DMS79 (cell line): ENCODE data around the gene ASIP.

Experiments used
- DNase-seq: peaks from one replicate; lab custom pipeline; 2025; lab: John Stamatoyannopoulos, UW

The ASIP gene

GRCh38 chr20:34311118-34312023 is 70.1 kb downstream of the ASIP start:
- DNase-seq, result no peak

- DNase-seq, result no peak
These were observed 70.8 kb downstream of the ASIP start for GRCh38 chr20:34312024-34312460.

DNA sequence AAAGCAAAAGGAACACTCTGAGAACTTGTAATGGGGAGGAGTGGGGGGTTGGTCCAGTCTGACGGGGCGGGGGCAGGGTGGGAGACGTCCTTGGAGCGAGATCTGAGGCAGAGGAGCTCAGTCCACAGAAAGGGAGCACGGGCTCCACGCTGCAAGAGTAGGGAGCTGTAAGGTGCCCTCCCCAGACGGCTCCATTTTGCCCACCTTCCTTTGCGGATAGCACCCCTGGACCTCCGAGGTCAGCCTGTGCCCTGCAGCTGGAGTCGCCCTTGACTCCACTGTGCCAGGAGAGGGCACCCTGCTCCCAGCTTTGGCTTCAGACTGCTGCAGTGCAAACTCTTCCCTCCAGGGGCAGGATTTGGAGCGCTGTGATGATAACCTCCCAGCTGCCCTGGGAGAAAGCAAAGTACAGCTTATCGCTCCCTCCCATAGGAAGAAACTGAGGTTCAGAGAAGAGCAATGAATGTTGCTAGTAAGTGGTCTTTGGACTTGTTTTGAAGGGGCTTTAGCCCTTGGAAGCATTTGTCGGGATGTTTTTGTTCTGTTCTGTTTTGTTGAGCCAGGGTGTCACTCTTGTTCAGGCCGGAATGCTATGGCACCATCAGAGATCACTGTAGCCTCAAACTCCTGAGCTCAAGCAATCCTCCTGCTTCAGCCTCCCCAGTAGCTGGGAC is 71.5 kb downstream of the ASIP start:
- DNase-seq, result peak; percentile 71

DNA sequence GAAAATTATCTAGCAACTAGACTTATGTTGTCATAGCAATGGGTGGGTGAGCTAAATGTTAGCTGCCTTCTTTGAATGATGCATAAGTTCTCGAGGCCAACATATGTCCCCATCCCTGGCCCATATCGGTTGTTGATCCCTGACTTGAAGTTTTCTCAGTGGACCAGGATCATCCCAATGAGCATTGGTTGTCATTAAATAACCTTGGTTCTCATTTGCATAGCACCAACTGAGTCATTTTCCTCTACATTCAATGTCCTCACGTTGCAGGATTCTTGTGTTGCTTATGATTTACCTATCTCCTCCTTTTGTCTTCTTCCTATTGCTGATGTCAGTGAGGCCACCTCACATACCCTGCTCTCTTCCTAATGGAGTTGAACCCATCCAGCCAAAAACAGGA is 74.0 kb downstream of the ASIP start:
- DNase-seq, result no peak

DNA sequence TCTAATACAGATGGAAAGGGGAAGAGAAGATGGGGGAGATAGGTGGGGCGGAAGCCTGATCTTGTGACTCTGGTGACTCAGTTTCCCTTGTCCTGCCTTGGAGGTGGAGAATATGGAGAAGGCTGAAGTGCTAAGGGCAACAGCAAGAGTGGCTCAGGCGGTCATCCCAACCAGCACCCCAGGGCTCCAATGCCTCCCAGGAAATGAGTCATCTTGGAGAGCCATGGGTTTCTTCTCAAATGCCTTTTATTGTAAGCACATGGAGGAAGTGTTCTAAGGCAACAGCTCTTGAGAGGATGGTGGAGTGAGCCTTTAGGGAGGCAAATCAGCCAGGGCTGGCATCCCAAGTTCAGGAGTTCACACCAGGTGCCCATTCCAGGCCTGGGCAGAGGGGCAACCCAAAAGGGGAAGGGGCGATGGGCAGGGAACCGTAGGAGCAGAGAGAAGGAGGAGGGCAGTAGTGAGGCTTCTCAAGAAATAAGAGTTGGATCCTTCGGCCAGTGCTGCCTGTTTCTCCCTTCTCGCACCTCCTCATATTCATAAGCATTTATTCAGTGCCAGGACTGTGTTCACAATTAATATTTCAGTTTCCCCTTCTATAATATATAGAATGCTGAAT is 75.1 kb downstream of the ASIP start:
- no peak for DNase-seq
